SK-MEL-5 (cell line): ENCODE data around the gene ATP5F1C. TPM values are rescaled to one million over a fixed set of nuclear protein-coding genes. Genes with fewer than 3 reads are reported as not detected.
"Not testable (repeated sequence)": the region's sequence is repeated elsewhere in the genome, so short reads cannot be mapped to it uniquely, and the experiment has no call there.

Experiments used
- DNase-seq: peaks from one replicate; pipeline ENCODE4 v3.0.0-alpha.2; 2016; ENCODE audit warnings: low read depth, low spot score
- in situ Hi-C: cut with HindIII; loops from 2 replicates; pipeline ENCODE4 v1.10.0; 2016; ENCODE audit warnings: low sequenced_read_pairs, high pct_unique_total_duplicates, low pct_unique_long_range_greater_than_20kb
- total RNA-seq: library from RNA; depleted of rRNA; stranded (reverse); fragments of >200 nt; shearing (Covaris generic); gene quantifications from 2 replicates; pipeline ENCODE4 v1.2.3, GENCODE V29; 2014

The ATP5F1C gene
- total RNA-seq, 1 experiment from 2014 or later: 364 TPM

DNA sequence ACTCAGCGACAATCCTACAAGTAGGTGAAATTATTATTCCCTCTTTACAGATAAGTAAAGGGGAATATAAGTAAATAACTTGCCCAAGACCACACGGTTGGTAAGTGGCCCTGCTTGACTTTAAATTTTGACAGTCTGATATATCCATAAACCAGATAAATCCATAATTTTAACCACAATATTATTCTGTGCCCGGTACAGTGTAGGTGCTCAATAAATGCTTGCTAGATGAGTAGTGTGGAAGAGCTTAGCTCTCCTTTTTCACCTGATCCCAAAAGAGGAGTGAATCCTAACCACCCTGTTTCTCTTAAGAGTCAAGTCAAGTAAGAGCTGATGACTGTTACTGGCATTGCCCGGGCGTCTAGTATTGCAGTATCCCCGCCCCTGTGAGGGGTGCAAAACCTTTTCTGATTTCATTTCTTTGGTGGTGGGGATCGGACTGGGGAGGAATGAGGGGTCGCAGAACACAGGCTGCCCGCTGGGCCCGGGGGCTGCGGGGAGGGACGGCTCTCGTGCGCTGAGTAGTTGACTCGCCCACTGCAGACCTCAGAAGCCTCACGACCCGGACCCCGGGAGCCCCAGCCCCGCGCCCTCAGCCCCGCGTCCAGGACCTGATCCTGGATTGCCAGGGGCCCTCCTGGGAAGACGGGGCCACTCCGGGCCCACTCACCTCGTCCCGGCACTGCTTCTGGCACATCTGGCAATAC, 674 bp upstream of the ATP5F1C start:
- in situ Hi-C loops: no loop called here
- DNase-seq: no peak

DNA sequence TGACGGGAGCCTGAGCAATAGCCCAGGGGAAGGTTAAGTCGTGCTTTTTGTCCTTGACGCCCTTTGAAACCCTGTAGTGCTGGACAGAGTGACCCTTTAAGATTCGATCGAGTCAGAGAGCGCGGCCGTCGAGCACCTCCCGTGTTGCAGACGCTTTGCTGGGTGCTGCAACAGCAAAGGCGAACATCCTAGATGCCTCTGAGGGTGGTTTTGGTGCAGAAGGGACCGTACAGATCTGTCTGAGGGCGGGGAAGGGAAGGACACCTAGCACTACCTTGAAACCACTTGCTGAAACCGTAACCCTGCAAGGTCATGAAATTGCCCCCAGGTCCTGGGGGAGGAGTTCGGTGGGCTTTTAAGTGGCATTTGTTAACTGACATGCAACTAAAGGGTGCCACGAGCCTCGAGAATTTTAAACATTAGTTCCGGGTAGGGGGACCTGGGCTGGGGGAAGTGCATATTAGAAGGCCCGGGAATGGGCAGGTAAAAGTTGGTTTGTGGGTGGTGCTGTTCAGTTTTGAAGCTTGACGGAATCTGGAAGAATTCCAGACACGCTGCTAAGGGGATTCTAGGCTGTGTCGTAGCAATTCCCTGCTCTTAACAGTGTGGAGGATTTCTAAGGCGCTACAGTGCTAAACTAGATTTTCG, 786 bp downstream of the ATP5F1C start:
- in situ Hi-C loops: no loop called here
- DNase-seq: no peak

DNA sequence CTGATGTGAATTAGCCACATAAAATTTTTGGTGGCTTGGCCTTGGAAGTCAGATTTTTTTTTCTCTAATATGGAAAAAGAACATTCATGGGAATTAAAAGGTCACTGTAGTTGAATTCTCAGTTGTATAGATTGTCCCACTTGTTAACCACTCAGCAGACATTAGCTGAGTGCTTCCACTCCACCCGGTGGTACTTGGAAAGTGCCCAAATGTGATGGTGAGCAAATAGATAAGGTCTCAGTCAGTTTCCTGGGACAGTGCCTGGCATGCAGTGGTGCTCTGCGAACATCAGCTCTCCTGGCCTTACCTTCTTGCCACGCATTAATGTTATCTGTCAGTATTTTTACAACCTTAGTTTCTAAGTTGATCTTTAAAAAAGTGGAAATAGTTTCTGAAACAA, 1.4 kb downstream of the ATP5F1C start:
- in situ Hi-C loops: no loop called here
- DNase-seq: no peak

GRCh38 chr10:7792541-7792940, 4.6 kb downstream of the ATP5F1C start:
- peak; percentile 78 for DNase-seq
- in situ Hi-C loops: no loop called here

DNA sequence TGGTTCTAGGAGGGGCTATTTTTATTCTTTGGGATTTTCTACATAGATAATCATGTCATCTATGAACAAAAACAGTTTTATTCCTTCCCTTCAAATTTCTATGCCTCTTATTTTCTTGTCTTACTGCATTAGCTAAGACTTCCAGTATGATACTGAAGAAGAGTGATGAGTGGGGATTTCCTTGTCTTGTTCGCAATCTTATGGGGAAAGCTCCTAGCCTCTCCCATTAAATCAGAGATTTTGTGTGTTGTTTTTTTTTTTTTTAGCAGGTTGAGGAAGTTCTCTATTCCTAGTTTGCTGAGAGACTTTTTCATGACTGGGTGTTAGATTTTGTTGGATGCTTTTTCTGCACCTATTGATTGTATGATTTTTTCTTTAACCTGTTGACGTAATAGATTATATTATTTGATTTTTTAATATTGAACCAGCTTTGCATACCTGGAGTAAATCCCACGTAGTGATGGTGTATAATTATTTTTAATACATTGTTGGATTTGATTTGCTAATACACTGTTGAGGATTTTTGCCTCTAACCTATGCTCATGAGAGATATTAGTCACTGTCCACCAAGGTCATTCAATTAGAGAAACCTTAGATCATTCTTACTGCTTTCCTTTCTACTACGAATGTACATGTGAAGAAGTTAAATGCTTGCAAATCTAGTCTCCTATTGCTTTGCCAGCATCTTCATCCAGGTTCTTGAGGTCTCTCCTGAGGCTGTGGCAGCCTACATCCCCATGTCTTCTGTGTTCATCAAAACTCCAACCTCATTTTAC, 6.5 kb downstream of the ATP5F1C start:
- in situ Hi-C loops: no loop called here
- no peak for DNase-seq

- in situ Hi-C loops: no loop called here
- DNase-seq: no peak
Observed at GRCh38 chr10:7795605-7796004, 7.6 kb downstream of the ATP5F1C start.

DNA sequence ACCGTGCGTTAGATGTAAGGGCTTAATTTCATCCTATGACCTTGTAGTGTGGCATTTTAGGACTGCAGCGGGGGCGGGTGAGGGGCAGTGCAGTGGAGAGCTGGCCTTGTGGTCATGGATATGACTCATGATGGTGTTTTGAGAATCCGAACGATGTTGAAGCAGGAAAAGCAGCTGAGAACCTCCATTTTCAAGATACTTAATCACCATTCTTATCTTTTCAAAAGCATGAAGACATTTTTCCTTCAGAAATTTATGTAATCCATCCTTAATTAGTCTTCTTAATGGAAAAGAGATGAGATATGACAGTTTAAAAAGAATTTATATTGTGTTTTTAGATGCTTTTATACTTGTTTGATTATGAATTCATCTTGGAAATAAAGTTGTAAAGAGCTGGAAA, 9.6 kb downstream of the ATP5F1C start:
- DNase-seq: peak; percentile 55
- in situ Hi-C loops: no loop called here

GRCh38 chr10:7802606-7803005, 14.6 kb downstream of the ATP5F1C start:
- in situ Hi-C loops: no loop called here

GRCh38 chr10:7804216-7804615, 16.2 kb downstream of the ATP5F1C start:
- in situ Hi-C loops: no loop called here
- no peak for DNase-seq

More at GRCh38 chr10:7802606-7803005, 14.6 kb downstream of the ATP5F1C start:
- no peak for DNase-seq

GRCh38 chr10:7804741-7805140, 16.8 kb downstream of the ATP5F1C start:
- in situ Hi-C loops: no loop called here
- no peak for DNase-seq

DNA sequence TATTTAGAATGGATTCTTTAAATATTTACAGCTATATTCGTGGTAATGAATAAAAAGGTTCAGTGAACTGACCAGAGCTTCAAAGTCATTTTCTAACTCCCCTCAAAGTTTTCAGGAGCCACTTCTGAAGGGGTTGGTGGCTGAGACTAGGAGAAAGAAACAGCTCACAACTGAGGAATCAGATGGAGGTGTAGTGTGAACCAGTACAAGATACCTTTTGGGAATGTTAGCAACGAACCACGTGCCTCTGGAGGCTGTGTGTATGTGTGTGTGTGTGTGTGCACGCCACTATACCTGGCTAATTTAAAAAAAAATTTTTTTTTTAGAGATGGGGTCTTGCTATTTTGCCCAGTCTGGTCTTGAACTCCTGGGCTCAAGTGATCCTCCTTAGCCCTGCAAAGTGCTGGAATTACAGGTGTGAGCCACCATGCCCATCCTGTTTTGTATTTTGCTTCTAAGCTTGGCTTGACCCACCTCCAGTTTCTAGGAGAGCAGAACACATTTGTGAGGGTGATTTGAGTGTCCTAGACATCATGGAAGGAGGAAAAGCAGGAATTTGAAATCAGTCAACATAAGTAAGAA, 20.8 kb downstream of the ATP5F1C start:
- DNase-seq: no peak
- in situ Hi-C loops: no loop called here

DNA sequence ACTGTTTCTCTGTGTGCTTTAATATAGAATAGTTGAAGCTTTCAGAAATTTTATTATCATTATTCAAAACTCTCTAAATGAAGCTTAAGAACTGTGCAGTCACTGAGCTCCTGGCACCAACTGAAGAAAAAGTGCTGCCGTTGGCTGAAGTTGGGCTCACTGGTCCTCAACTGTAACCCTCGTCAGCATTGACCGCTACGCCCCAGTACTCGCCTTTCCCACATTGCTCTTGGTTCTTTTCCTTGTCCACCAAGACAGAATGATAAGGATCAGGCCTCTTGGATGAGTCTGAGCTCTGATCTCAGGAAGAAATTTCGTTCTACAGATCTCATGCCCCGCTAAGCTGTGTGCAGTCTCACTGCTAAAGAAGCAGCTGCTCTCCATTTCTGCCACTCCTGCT, 22.5 kb downstream of the ATP5F1C start:
- no peak for DNase-seq
- in situ Hi-C loops: no loop called here

DNA sequence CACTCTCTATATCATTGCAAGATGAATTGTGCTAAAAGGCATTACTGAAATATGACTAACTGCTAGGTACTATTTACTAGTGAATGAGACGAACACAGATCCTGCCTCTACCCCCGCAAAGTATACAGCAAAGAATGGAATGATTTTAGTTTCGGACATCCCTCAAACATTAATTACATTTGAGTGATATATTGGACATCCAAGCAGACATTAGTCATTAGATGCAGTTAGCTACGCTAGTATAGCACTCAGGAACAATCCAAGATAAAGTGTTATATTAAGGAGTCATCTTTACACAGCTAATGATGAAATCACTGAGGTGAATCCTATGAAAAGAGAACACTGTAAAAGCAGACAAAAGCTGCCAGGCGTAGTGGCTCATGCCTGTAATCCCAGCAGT, 23.0 kb downstream of the ATP5F1C start:
- in situ Hi-C loops: no loop called here
- no peak for DNase-seq

GRCh38 chr10:7811743-7812142, 23.8 kb downstream of the ATP5F1C start:
- not testable (repeated sequence) for DNase-seq

GRCh38 chr10:7813481-7813880, 25.5 kb downstream of the ATP5F1C start:
- DNase-seq: no peak
- in situ Hi-C loops: no loop called here

More at GRCh38 chr10:7811743-7812142, 23.8 kb downstream of the ATP5F1C start:
- in situ Hi-C loops: not testable (repeated sequence)

GRCh38 chr10:7817576-7817975, 29.6 kb downstream of the ATP5F1C start:
- in situ Hi-C loops: no loop called here
- DNase-seq: no peak

DNA sequence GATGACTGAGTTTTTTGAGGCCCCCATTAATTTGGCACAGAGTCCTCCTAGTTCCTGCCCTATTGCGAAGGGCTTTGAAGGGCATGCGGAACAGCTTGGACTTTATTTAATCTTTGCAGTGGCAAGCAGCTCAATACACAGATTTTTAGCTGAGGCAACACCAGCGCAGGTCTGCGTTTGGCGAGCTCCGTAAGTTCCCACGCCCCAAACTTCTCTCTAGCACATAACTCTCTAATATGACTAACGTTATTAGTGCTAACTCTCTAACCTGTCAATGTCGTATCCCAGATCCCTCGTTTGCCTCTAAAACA, 30.0 kb downstream of the ATP5F1C start:
- in situ Hi-C loops: no loop called here
- no peak for DNase-seq

DNA sequence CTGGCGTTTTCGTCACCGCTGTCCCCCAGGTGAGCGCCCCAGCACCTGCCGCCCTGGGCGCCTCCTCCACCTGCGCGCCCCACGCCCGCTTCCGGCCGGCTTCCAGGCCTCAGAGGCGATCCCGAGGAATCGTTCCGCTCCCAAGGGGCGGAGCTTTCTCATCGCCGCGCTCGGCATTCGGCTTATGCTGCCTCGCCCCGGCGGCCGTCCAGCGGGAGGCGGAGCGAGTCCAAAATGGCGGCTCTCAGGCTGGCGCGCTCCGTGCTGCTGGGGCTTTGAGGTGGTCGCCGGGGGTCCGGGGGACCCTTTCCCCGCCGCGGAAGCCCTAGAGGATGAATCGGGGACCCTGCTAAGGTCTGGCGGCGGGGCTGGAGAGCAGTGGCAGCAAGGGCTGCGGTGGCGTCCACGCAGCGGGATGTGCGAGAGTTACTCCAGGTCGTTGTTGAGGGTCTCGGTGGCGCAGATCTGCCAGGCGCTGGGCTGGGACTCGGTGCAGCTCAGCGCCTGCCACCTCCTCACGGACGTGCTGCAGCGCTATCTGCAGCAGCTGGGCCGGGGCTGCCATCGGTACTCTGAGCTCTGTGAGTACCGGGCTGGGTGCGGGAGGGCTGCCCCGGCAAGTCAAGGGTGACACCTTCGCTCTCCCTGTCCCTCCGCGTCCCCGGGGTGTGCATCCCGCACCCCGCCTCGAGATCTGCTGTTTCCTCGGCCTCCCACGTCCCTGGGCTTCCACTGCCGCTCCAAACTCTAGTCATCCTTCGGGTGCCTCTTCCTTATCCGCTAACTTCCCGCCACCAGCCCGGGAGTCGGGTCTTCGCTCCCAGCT, 30.5 kb downstream of the ATP5F1C start, which contains the start of gene TAF3:
Gene TAF3 (plus strand): TSS at position 211 of the 826 bp plus-strand sequence. CDS start 205 bp downstream, at position 416.
- in situ Hi-C loops: no loop called here

More for the DNA sequence above, 30.5 kb downstream of the ATP5F1C start, which contains the start of gene TAF3:
- peak; percentile 76 for DNase-seq
